GM18526 (cell line): ENCODE data around the gene SOX6.

ENCODE experiments used
- POLR2A ChIP-seq: IDR thresholded peaks from 3 replicates; pipeline ENCODE4 v1.6.1; 2011; ENCODE audit not compliant: insufficient read length; ENCODE audit errors: extremely low read depth

The SOX6 gene

GRCh38 chr11:16271258-16271657 is 85.1 kb downstream of the SOX6 start:
- no peak for TF ChIP-seq POLR2A

- TF ChIP-seq POLR2A: no peak
These were observed 90.3 kb downstream of the SOX6 start for GRCh38 chr11:16266021-16266420.

- TF ChIP-seq POLR2A: no peak
These were observed 91.3 kb downstream of the SOX6 start for GRCh38 chr11:16265022-16265421.

- TF ChIP-seq POLR2A: no peak
These were observed 93.7 kb downstream of the SOX6 start for GRCh38 chr11:16262645-16262955.

- no peak for TF ChIP-seq POLR2A
These were observed 94.3 kb downstream of the SOX6 start for GRCh38 chr11:16261836-16262644.

GRCh38 chr11:16252373-16252772 is 104.0 kb downstream of the SOX6 start:
- TF ChIP-seq POLR2A: no peak

GRCh38 chr11:16248248-16248647 is 108.1 kb downstream of the SOX6 start:
- TF ChIP-seq POLR2A: no peak

- TF ChIP-seq POLR2A: no peak
These were observed 113.5 kb downstream of the SOX6 start for GRCh38 chr11:16242806-16243205.

GRCh38 chr11:16240687-16241086 is 115.7 kb downstream of the SOX6 start:
- TF ChIP-seq POLR2A: no peak

- no peak for TF ChIP-seq POLR2A
These were observed 116.9 kb downstream of the SOX6 start for GRCh38 chr11:16239141-16240105.

- TF ChIP-seq POLR2A: no peak
These were observed 130.1 kb downstream of the SOX6 start for GRCh38 chr11:16226245-16226644.

GRCh38 chr11:16225623-16226022 is 130.7 kb downstream of the SOX6 start:
- no peak for TF ChIP-seq POLR2A

- TF ChIP-seq POLR2A: no peak
These were observed 132.8 kb downstream of the SOX6 start for GRCh38 chr11:16223558-16223957.

- no peak for TF ChIP-seq POLR2A
These were observed 138.7 kb downstream of the SOX6 start for GRCh38 chr11:16217631-16218030.

- TF ChIP-seq POLR2A: no peak
These were observed 139.5 kb downstream of the SOX6 start for GRCh38 chr11:16216831-16217230.

- no peak for TF ChIP-seq POLR2A
These were observed 141.0 kb downstream of the SOX6 start for GRCh38 chr11:16215352-16215751.
